K562 (cell line): ENCODE measurements around the gene UBA7. TPM values are rescaled to one million over a fixed set of nuclear protein-coding genes. Genes with fewer than 3 reads are reported as not detected.

Source experiments
- ATAC-seq: fragments of 200-7000 bp; cut with Tn5 transposase; 3 replicates; pipeline ENCODE4 v1.9.1; 2020; ENCODE audit warnings: moderate library complexity
- BruUV-seq: library from RNA; stranded (reverse); fragments of 400-500 nt; replicated peaks from 2 replicates; lab custom pipeline; 2021; lab: Mats Ljungman, UMichigan
- CTCF ChIA-PET: fragments of 300-600 bp; formaldehyde crosslinking; extraction: SDS; loops from one replicate; lab custom pipeline; 2021; ENCODE audit warnings: low intra/inter-chr PET ratio; lab: Yijun Ruan, JAX
- POLR2A ChIA-PET: fragments of 300-600, 350-650 bp; sonication (Branson Sonifier 250); formaldehyde crosslinking; extraction: SDS; loops from one replicate; lab custom pipeline; 2021; ENCODE audit warnings: antibody characterized with exemption, inconsistent platforms; lab: Yijun Ruan, JAX
- DNase-seq, 4 experiments: peaks; one replicate each; pipeline versions ENCODE4 v3.0.0 to v3.0.0-alpha.2; 2011 to 2018; ENCODE audit warnings: low spot score in 3 of 4, mixed read lengths in 3 of 4; ENCODE audit errors: extremely low read depth in 1 of 4
- FAIRE-seq: peaks from 2 replicates; lab custom pipeline; 2011; peaks lifted over from hg19 to GRCh38; lab: Jason Lieb, UNC
- H2AFZ ChIP-seq: 2 replicates; pipeline ENCODE4 v1.6.0; 2011; ENCODE audit warnings: low read depth, low read length, control low read depth, inconsistent platforms
- H3K27ac ChIP-seq: fragments of 200-600 bp; 3 replicates; pipeline ENCODE4 v1.8.0; 2011; ENCODE audit warnings: low read depth, mild to moderate bottlenecking, control low read depth, inconsistent platforms, low read length, moderate library complexity, mixed read lengths; ENCODE audit errors: extremely low read depth
- H3K27me3 ChIP-seq, 2 experiments: fragments of 300-600 bp in 1 of 2; 2 replicates in 1 of 2; 3 replicates in 1 of 2; pipeline versions ENCODE4 v1.6.0 to v1.8.0; 2011; ENCODE audit warnings: inconsistent platforms in 2 of 2, low read length in 2 of 2, mild to moderate bottlenecking in 1 of 2, mixed read lengths in 1 of 2, moderate library complexity in 1 of 2; ENCODE audit not compliant: control insufficient read depth in 2 of 2, insufficient read depth in 2 of 2
- H3K36me3 ChIP-seq: fragments of 300-600 bp; 3 replicates; pipeline ENCODE4 v1.8.0; 2011; ENCODE audit warnings: mild to moderate bottlenecking, low read length, inconsistent platforms; ENCODE audit not compliant: control insufficient read depth, insufficient read depth
- H3K4me1 ChIP-seq, 2 experiments: fragments of 200-600 bp in 1 of 2; replicated peaks in 1 of 2; 2 replicates in 1 of 2; 3 replicates in 1 of 2; pipeline versions ENCODE4 v1.5.1 to v1.8.0; 2011; ENCODE audit warnings: inconsistent platforms in 2 of 2, low read length in 2 of 2, mild to moderate bottlenecking in 1 of 2, mixed read lengths in 1 of 2, moderate library complexity in 1 of 2; ENCODE audit not compliant: control insufficient read depth in 2 of 2, insufficient read depth in 2 of 2
- H3K4me2 ChIP-seq: 2 replicates; pipeline ENCODE4 v1.6.1; 2011; ENCODE audit warnings: low read length, control low read depth, inconsistent platforms, mixed read lengths; ENCODE audit not compliant: insufficient read depth
- H3K4me3 ChIP-seq: fragments of 200-600 bp; sonication (generic), shearing (Covaris generic); 2 replicates; pipeline ENCODE4 v1.5.1; 2016; ENCODE audit warnings: control low read depth, inconsistent platforms
- H3K79me2 ChIP-seq: fragments of 200-600 bp; 3 replicates; pipeline ENCODE4 v1.8.0; 2011; ENCODE audit warnings: low read length, inconsistent platforms; ENCODE audit not compliant: control insufficient read depth, insufficient read depth
- H3K9ac ChIP-seq, 2 experiments: 2 replicates each; pipeline versions ENCODE4 v1.6.0 to v1.6.1; 2011; ENCODE audit warnings: low read depth in 2 of 2, low read length in 2 of 2, control low read depth in 1 of 2, inconsistent platforms in 1 of 2, mild to moderate bottlenecking in 1 of 2, mixed read lengths in 1 of 2; ENCODE audit not compliant: insufficient read depth in 1 of 2
- H3K9me1 ChIP-seq: one replicate; pipeline ENCODE4 v1.6.0; 2011; ENCODE audit warnings: inconsistent platforms, mild to moderate bottlenecking, low read length, moderate library complexity; ENCODE audit not compliant: control insufficient read depth, insufficient read depth
- H3K9me3 ChIP-seq: replicated peaks from 2 replicates; pipeline ENCODE4 v1.5.1; 2011; ENCODE audit warnings: low read depth, low read length, inconsistent platforms; ENCODE audit not compliant: control insufficient read depth, insufficient read depth
- H4K20me1 ChIP-seq: replicated peaks from 2 replicates; pipeline ENCODE4 v1.6.1; 2011; ENCODE audit warnings: low read length, inconsistent platforms, mixed read lengths; ENCODE audit not compliant: control insufficient read depth, insufficient read depth
- GTF3C2 ChIP-seq: IDR thresholded peaks from 3 replicates; pipeline ENCODE4 v1.6.1; 2011; ENCODE audit warnings: borderline replicate concordance, mild to moderate bottlenecking, moderate library complexity; ENCODE audit not compliant: insufficient read length; ENCODE audit errors: extremely low read depth
- HDAC1 ChIP-seq, 2 experiments: fragments of 450-650 bp; IDR thresholded peaks; 2 replicates each; pipeline ENCODE4 v1.6.1; 2016 to 2017; ENCODE audit warnings: inconsistent platforms in 1 of 2, mild to moderate bottlenecking in 1 of 2, moderate library complexity in 1 of 2
- NFIC ChIP-seq: fragments of 450-650 bp; IDR thresholded peaks from 2 replicates; pipeline ENCODE4 v1.6.1; 2017; ENCODE audit warnings: mild to moderate bottlenecking, inconsistent platforms
- NONO ChIP-seq, 2 experiments: fragments of 200-400 bp in 1 of 2; fragments of 450-650 bp in 1 of 2; formaldehyde crosslinking in 1 of 2; IDR thresholded peaks; 2 replicates each; pipeline ENCODE4 v1.6.1; 2017; ENCODE audit warnings: low read depth in 2 of 2, mild to moderate bottlenecking in 2 of 2, moderate library complexity in 2 of 2, low read length in 1 of 2
- POLR2G ChIP-seq: fragments of 200-400 bp; formaldehyde crosslinking; IDR thresholded peaks from 2 replicates; pipeline ENCODE4 v1.6.1; 2017; ENCODE audit warnings: low read depth, mild to moderate bottlenecking, antibody characterized with exemption, low read length, moderate library complexity
- RB1 ChIP-seq: fragments of 450-650 bp; IDR thresholded peaks from 2 replicates; pipeline ENCODE4 v1.6.1; 2017; ENCODE audit warnings: low read depth, mild to moderate bottlenecking
- SIN3B ChIP-seq: fragments of 450-650 bp; IDR thresholded peaks from 2 replicates; pipeline ENCODE4 v1.6.1; 2017; ENCODE audit warnings: low read depth, mild to moderate bottlenecking, moderate library complexity
- TFAP4 ChIP-seq: sonication (generic); formaldehyde crosslinking; IDR thresholded peaks from 2 replicates; pipeline ENCODE4 v1.8.0; 2022; ENCODE audit warnings: missing genetic modification reagents, mild to moderate bottlenecking, moderate library complexity, borderline replicate concordance
- ZNF639 ChIP-seq, 2 experiments: fragments of 200-800 bp in 1 of 2; sonication (Bioruptor generic) in 1 of 2; sonication (generic) in 1 of 2; formaldehyde crosslinking in 1 of 2; IDR thresholded peaks in 1 of 2; conservative IDR thresholded peaks in 1 of 2; 2 replicates each; pipeline versions ENCODE4 v1.5.0 to v1.6.1; 2016 to 2020; ENCODE audit warnings: missing compliant biosample characterization in 1 of 2, missing genetic modification characterization in 1 of 2, missing genetic modification reagents in 1 of 2
- ZSCAN29 ChIP-seq: fragments of 450-650 bp; IDR thresholded peaks from 2 replicates; pipeline ENCODE4 v1.6.1; 2017
- WGBS: fragments of 100-300 bp; shearing (Covaris generic); methylation state at CpG from one replicate; pipeline ENCODE4 v1.1.6; 2016; ENCODE audit warnings: low coverage, mixed read lengths; ENCODE audit not compliant: insufficient coverage; ENCODE audit errors: missing lambda C conversion rate; 5-methylcytosine and 5-hydroxymethylcytosine counted together
- in situ Hi-C: fragments of 300-500 bp; cut with MboI; formaldehyde crosslinking; loops from 4 replicates; pipeline ENCODE4 v1.15.0; 2018; ENCODE audit warnings: inconsistent platforms, mixed read lengths
- intact Hi-C: fragments of 100-400 bp; cut with micrococcal nuclease; formaldehyde crosslinking; loops from 2 replicates; pipeline ENCODE4 v1.14.2; 2022
- polyA plus RNA-seq, 8 experiments: library from polyadenylated mRNA; depleted of rRNA in 4 of 8; stranded (reverse) in 5 of 8; unstranded in 3 of 8; fragments of >200 nt; fragmentation: Nextera tagmentation in 2 of 8; fragmentation: Illumina TruSeq in 1 of 8; extraction: Ambion mirVana in 2 of 8; extraction: Trizol in 1 of 8; gene quantifications; 2 replicates each; pipeline versions ENCODE4 v1.2.1 to v1.2.3, GENCODE V29; 2011 to 2014; ENCODE audit warnings: inconsistent platforms in 1 of 8, missing spikeins in 1 of 8
- total RNA-seq, 7 experiments: library from RNA; depleted of rRNA in 6 of 7; stranded (reverse); fragments of >200 nt in 6 of 7; fragmentation: Illumina TruSeq in 2 of 7; extraction: Trizol in 2 of 7; gene quantifications; 2 replicates each; pipeline versions ENCODE4 v1.2.1 to v1.2.3, GENCODE V29; 2011 to 2021; ENCODE audit warnings: low replicate concordance in 1 of 7

The UBA7 gene
- total and polyA plus RNA-seq, 9 of the 15 experiments (the other 6 are each of a cell fraction or from before 2014, with no cell fraction given) = 0.17 to 3.3 (median 2.0) TPM

GRCh38 chr3:49803465-49804140 is 10.2 kb downstream of the UBA7 start (continued):
- no peak; a peak in 1 of 4 replicates for TF ChIP-seq ZNF639 (CRISPR knock-in tag; conservative IDR thresholded peaks at IDR 0.05 in 1 of 2, IDR thresholded peaks at IDR 0.05 in 1 of 2)
- TF ChIP-seq, all 486 proteins: peak for 18

GRCh38 chr3:49802719-49803464 is 10.9 kb downstream of the UBA7 start, which contains the start of gene INKA1:
TSS of gene INKA1 (plus strand) at chr3:49803261. CDS start at chr3:49803393, 132 bp downstream.
- ATAC-seq = peak; percentile 85
- POLR2A ChIA-PET = interaction anchor here (0.6 to 2.4 kb wide), 12 partner anchors 10 to 890 kb away, joined by 3 to 16 read pairs (median 4); partner anchors contain the start of genes GMPPB, IP6K1, MST1R and RBM5
- no peak for FAIRE-seq
- DNase-seq = peak; percentile 87 to 91 (median 88)
- Histone ChIP-seq H3K9me3 (no peaks in the 10 kb centered on the region), H3K36me3 (peaks cover 9% of the 10 kb centered on the region; the same call in 2 of the 3 replicates), H3K27ac (peak within 1 kb of the TSS; percentile 81), H3K79me2 (peaks cover 23% of the 10 kb centered on the region), H3K9ac (peak within 1 kb of the TSS; percentile 71 to 95), H3K27me3 (no peaks in the 10 kb centered on the region), H4K20me1 (no peaks in the 10 kb centered on the region), H3K9me1 (peaks cover 4% of the 10 kb centered on the region), H2AFZ (peak within 1 kb of the TSS; percentile 100), H3K4me3 (peak within 1 kb of the TSS; percentile 82), H3K4me2 (peak within 1 kb of the TSS; percentile 96), H3K4me1 (peaks cover 43 to 62% of the 10 kb centered on the region in 2 experiments)
- BruUV-seq = no TSS peak
- intact Hi-C loops = loop anchor here (1.0 to 2.0 kb wide), 2 partner anchors 36 to 104 kb away; no protein-coding TSS in a partner anchor
- in situ Hi-C loops = no loop called here
- 0% methylated on average over 23 of the region's 71 CpGs for WGBS
- CTCF ChIA-PET = interaction anchor here (2.0 kb wide), 1 partner anchor 36 kb away, joined by 9 read pairs; no protein-coding TSS in a partner anchor
- peak in 1 of 2 experiments; percentile 62; a peak in 1 of 4 replicates for TF ChIP-seq HDAC1 (IDR thresholded peaks at IDR 0.05)
- TF ChIP-seq TFAP4 (CRISPR knock-in tag) = peak; percentile 32; the same call in 1 of the 2 replicates
- TF ChIP-seq ZSCAN29 = no peak
- no peak for TF ChIP-seq GTF3C2
- TF ChIP-seq NONO (IDR thresholded peaks at IDR 0.05; ENCODE audit: low read depth in 2 of 2, low read length in 1 of 2) = peak in 1 of 2 experiments; percentile 47; a peak in 2 of 4 replicates
- TF ChIP-seq RB1 = peak; percentile 77
- peak; percentile 38; the same call in 1 of the 2 replicates for TF ChIP-seq NFIC
- peak; percentile 86 for TF ChIP-seq POLR2G
- 0 out of 2 replicates have a peak, but pooled peaks have one; percentile 34 for TF ChIP-seq SIN3B
